Heart left ventricle (tissue), 16 donors: ENCODE measurements around the gene DSCAM. TPM values are rescaled to one million over a fixed set of nuclear protein-coding genes. Genes with fewer than 3 reads are reported as not detected.

Experiments used
- ATAC-seq, 4 donors: fragments of 200-7000 bp; cut with Tn5 transposase; one replicate each; pipeline ENCODE4 v1.9.1; 2020 to 2022; ENCODE audit warnings: moderate library complexity in 4 of 4, mild to moderate bottlenecking in 3 of 4, moderate number of reproducible peaks in 1 of 4
- DNase-seq, 5 donors: peaks; one replicate each; pipeline ENCODE4 v3.0.0-alpha.2; 2020
- H3K27ac ChIP-seq, 12 donors: fragments of 200-600 bp; sonication (generic) in 4 of 12; one replicate each; pipeline versions ENCODE4 v1.5.0 to v1.8.0; 2016 to 2022; ENCODE audit warnings: mild to moderate bottlenecking in 2 of 12
- H3K27me3 ChIP-seq, 9 donors: fragments of 200-600 bp; sonication (generic) in 2 of 9; one replicate each; pipeline versions ENCODE4 v1.5.1 to v1.8.0; 2016 to 2022; ENCODE audit warnings: mild to moderate bottlenecking in 3 of 9
- H3K36me3 ChIP-seq, 9 donors: fragments of 200-600 bp; sonication (generic) in 2 of 9; one replicate each; pipeline versions ENCODE4 v1.5.0 to v1.8.0; 2018 to 2022; ENCODE audit warnings: mild to moderate bottlenecking in 2 of 9
- H3K4me1 ChIP-seq, 12 donors: fragments of 200-600 bp; sonication (generic) in 4 of 12; one replicate each; pipeline versions ENCODE4 v1.5.0 to v1.8.0; 2016 to 2022; ENCODE audit warnings: mild to moderate bottlenecking in 3 of 12
- H3K4me3 ChIP-seq, 12 donors: fragments of 200-600 bp; sonication (generic) in 4 of 12; one replicate each; pipeline versions ENCODE4 v1.5.0 to v1.8.0; 2017 to 2022; ENCODE audit warnings: mild to moderate bottlenecking in 9 of 12, moderate library complexity in 4 of 12
- H3K9me3 ChIP-seq, 12 donors: fragments of 200-600 bp; sonication (generic) in 4 of 12; one replicate each; pipeline versions ENCODE4 v1.5.0 to v1.8.0; 2016 to 2022; ENCODE audit warnings: mild to moderate bottlenecking in 1 of 12
- POLR2A ChIP-seq, 2 donors: fragments of 450-650 bp; IDR thresholded peaks; one replicate each; pipeline ENCODE4 v1.6.1; 2017; ENCODE audit warnings: antibody characterized with exemption in 2 of 2, mild to moderate bottlenecking in 2 of 2, moderate library complexity in 2 of 2
- WGBS, 4 donors: extraction: QIAGEN DNeasy Blood & Tissue Kit in 2 of 4; methylation state at CpG; one replicate each; pipeline versions ENCODE4 v1.1.5 to v1.1.7; 2013 to 2018; 5-methylcytosine and 5-hydroxymethylcytosine counted together
- intact Hi-C, 10 donors: fragments of 100-400 bp; cut with DNase I; formaldehyde crosslinking; loops; one replicate each; pipeline versions ENCODE4 v1.11.1 to v1.14.2; 2022
- polyA plus RNA-seq, 2 donors: library from polyadenylated mRNA; stranded (reverse); fragments of 200-250 nt; gene quantifications; one replicate each; pipeline ENCODE4 v1.2.3, GENCODE V29; 2013
- total RNA-seq, 9 donors: library from RNA; depleted of rRNA in 2 of 9; stranded (reverse); fragments of >200 nt in 2 of 9; fragmentation: NEBNext Ultra II Directional in 3 of 9; extraction: Animal tissue kit (Norgen Biotek cat#: 25700) in 3 of 9; gene quantifications; one replicate each; pipeline versions ENCODE4 v1.1.0 to v1.2.4, GENCODE V29; 2016 to 2023
- TF ChIP-seq, protein P1 (sequence below), 12 donors: fragments of 200-600 bp; sonication (generic) in 4 of 12; IDR thresholded peaks; one replicate each; pipeline versions ENCODE4 v1.5.0 to v1.8.0; 2018 to 2022; ENCODE audit warnings: antibody characterized with exemption in 12 of 12, mild to moderate bottlenecking in 5 of 12
- donor health status: ischemic (EF 13 %, LVEDD 7.1; RV severe dilation, severe dysfunction).
- donor health status: healthy with polysubstance abuse.
- donor health status: DM: no; HTN: yes; CAD: no.
- donor health status: DM: no; HTN: no; CAD: no.
- donor health status: ischemic (EF 25% LVEDD 6.9; RV normal size, moderate dysfunction).
- donor health status: ischemic (EF 25% LVEDD 5.7; RV mildly dilated, moderate dysfunction).
- donor health status: healthy.
- donor health status: DM: yes; HTN: yes; CAD: no.
- donor health status: ischemic (EF 35%, LVEDD 5.7; RV mildly dilated, moderate dysfunction).
- donor health status: nonischemic (EF 11% LVEDD 7.7; RV severe dilation, severe dysfunction).
- donor health status: DM: yes; HTN: yes; CAD: no.
- donor health status: PGD.
- donor health status: ischemic (EF 29% LVEDD 5.4; RV normal size, mild dysfunction).
- donor health status: nonischemic (EF 23%, LVEDD 6.1; RV moderate dilation, normal function).

The DSCAM gene
- total and polyA plus RNA-seq, 11 donors, result 0.03 TPM; not detected in 10

DNA sequence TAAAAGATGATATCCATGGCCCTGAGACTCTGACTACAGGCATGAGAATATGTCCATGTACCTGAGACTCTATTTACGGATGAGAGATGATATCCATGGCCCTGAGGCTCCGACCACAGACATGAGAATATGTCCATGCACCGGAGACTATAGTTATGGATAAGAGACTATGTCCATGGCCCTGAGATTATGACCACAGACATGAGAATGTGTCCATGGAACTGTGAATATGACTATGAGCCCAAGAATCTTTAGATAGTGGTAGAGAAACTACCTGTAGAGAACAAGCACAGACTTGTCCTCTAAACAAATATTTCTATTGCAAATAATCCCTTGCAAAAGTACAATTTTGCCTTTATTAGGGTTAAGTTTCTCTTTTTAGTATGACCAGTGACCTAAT is 716.5 kb downstream of the DSCAM start:
- Histone ChIP-seq H3K27me3 (no peaks in the 10 kb centered on the region), H3K36me3 (no peaks in the 10 kb centered on the region), H3K4me3 (no peak overlapping the region), H3K27ac (no peak overlapping the region), H3K9me3 (peaks cover 0 to 6% (median 0%) of the 10 kb centered on the region in 12 donors), H3K4me1 (no peaks in the 10 kb centered on the region)
- WGBS, 4 donors, result 91 to 96% (median 92%) methylated on average over 3 of the region's 3 CpGs
- ATAC-seq (no peak), DNase-seq (no peak)
- no peak for TF ChIP-seq POLR2A (IDR thresholded peaks at IDR 0.05)
- TF ChIP-seq, protein P1, sequence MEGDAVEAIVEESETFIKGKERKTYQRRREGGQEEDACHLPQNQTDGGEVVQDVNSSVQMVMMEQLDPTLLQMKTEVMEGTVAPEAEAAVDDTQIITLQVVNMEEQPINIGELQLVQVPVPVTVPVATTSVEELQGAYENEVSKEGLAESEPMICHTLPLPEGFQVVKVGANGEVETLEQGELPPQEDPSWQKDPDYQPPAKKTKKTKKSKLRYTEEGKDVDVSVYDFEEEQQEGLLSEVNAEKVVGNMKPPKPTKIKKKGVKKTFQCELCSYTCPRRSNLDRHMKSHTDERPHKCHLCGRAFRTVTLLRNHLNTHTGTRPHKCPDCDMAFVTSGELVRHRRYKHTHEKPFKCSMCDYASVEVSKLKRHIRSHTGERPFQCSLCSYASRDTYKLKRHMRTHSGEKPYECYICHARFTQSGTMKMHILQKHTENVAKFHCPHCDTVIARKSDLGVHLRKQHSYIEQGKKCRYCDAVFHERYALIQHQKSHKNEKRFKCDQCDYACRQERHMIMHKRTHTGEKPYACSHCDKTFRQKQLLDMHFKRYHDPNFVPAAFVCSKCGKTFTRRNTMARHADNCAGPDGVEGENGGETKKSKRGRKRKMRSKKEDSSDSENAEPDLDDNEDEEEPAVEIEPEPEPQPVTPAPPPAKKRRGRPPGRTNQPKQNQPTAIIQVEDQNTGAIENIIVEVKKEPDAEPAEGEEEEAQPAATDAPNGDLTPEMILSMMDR (IDR thresholded peaks at IDR 0.05), result no peak
- intact Hi-C loops, result no loop called here

DNA sequence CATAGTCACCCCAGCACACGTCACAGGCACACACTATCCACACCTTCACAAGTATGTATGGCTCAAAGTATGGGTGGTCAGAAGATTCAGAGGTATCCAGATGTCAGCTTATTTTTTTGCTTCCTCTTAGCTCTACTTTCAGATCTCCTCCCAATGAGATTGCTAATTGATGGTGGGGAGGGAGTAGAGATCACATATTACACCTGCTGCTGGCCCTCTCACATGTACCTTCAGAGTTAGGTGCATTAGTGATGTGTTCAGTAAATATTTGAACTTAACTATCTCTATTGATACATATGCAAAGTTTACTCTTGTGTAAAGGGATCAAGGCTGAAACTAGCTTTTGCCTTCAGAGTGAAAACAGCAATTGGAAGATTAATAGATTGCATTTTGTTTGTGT is 717.1 kb downstream of the DSCAM start:
- 80 to 100% (median 97%) methylated on average over 1 of the region's 1 CpG for WGBS, 4 donors
- intact Hi-C loops, result loop anchor here in 1 of 10 donors (10.0 kb wide), 1 partner anchor 265 kb away; the partner anchor contains the start of gene PCP4
- Histone ChIP-seq H3K36me3 (no peaks in the 10 kb centered on the region), H3K27me3 (peaks cover 0 to under 1% (median 0%) of the 10 kb centered on the region in 9 donors), H3K4me1 (no peaks in the 10 kb centered on the region), H3K9me3 (peaks cover 0 to 6% (median 0%) of the 10 kb centered on the region in 12 donors), H3K27ac (no peak overlapping the region), H3K4me3 (no peak overlapping the region)
- DNase-seq (no peak), ATAC-seq (no peak)
- no peak for TF ChIP-seq POLR2A (IDR thresholded peaks at IDR 0.05)
- TF ChIP-seq, protein P1 (IDR thresholded peaks at IDR 0.05), result no peak

DNA sequence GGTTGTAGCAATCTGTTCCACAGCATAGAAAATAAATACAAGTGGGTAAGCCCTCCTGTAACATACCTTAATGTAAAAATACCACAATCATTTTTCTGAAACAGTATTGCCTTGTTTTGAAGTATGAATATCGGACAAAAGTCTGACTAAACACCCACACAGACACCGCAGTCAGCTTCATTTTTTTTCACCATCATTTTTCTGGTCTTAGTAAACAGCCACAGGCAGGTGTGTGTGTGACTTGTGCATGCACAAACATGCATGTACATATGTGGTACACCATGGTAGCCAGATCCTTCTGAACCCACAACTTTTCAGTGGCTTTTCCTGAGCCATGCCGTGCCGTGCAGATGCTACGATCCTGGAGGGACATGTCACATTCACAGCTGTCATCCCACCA is 718.1 kb downstream of the DSCAM start:
- ATAC-seq, result no peak
- Histone ChIP-seq H3K4me3 (no peak overlapping the region), H3K4me1 (no peaks in the 10 kb centered on the region), H3K27me3 (peaks cover 0 to 3% (median 0%) of the 10 kb centered on the region in 9 donors), H3K9me3 (peaks cover 0 to 6% (median 0%) of the 10 kb centered on the region in 12 donors), H3K36me3 (no peaks in the 10 kb centered on the region), H3K27ac (no peak overlapping the region)
- WGBS, 4 donors, result 83 to 93% (median 91%) methylated on average over 5 of the region's 5 CpGs
- intact Hi-C loops, result loop anchor here in 1 of 10 donors (10.0 kb wide), 1 partner anchor 264 kb away; the partner anchor contains the start of gene PCP4
- TF ChIP-seq, protein P1 (IDR thresholded peaks at IDR 0.05), result no peak
- TF ChIP-seq POLR2A (IDR thresholded peaks at IDR 0.05), result no peak
- no peak for DNase-seq

DNA sequence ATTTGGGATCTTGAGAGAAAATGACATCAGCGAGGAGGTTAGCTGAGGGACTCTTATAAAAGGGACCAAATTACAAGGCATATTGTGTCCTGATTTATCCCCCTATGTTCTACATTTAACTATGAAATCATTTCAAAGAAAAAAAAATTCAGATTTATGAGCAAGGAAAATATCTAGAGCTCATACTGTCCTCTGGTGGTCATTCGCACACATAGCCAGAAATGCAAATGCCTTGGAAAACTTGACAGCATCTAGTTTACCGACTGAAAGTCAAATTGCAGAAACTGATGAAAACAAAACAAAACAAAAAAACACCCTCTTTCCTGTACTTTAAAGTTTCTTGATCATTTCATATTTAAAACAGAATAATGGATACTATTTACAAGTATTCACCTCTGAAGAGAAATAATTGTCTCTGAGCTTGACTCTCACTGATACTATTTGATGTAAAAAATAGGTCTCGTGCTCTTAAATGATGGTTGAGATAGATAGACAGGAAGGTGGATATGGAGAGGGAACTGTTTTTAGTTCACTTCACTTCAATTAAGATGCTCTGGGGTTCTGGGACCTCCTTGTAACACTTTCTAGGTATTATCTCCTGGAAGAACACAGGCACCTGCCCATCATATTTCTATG is 725.9 kb downstream of the DSCAM start:
- Histone ChIP-seq H3K36me3 (no peaks in the 10 kb centered on the region), H3K4me3 (no peak overlapping the region), H3K27me3 (peaks cover 0 to 4% (median 0%) of the 10 kb centered on the region in 9 donors), H3K4me1 (peaks cover 0 to 3% (median 0%) of the 10 kb centered on the region in 12 donors), H3K9me3 (no peaks in the 10 kb centered on the region), H3K27ac (no peak overlapping the region)
- intact Hi-C loops, result loop anchor here (1.0 to 10.0 kb wide), 10 partner anchors 74 to 334 kb away; partner anchors contain the start of gene PCP4 (in 9 of the 10)
- TF ChIP-seq, protein P1 (IDR thresholded peaks at IDR 0.05), result peak; percentile 59 to 82 (median 77)
- no peak for TF ChIP-seq POLR2A (IDR thresholded peaks at IDR 0.05)
- DNase-seq (no peak), ATAC-seq (no peak)
- 23 to 33% (median 27%) methylated on average over 4 of the region's 4 CpGs for WGBS, 4 donors
